ENCODE results near the gene METTL25B.
A peak's percentile ranks its signal among the peaks of the same experiment; 100 is the strongest.

Gene METTL25B

DNA sequence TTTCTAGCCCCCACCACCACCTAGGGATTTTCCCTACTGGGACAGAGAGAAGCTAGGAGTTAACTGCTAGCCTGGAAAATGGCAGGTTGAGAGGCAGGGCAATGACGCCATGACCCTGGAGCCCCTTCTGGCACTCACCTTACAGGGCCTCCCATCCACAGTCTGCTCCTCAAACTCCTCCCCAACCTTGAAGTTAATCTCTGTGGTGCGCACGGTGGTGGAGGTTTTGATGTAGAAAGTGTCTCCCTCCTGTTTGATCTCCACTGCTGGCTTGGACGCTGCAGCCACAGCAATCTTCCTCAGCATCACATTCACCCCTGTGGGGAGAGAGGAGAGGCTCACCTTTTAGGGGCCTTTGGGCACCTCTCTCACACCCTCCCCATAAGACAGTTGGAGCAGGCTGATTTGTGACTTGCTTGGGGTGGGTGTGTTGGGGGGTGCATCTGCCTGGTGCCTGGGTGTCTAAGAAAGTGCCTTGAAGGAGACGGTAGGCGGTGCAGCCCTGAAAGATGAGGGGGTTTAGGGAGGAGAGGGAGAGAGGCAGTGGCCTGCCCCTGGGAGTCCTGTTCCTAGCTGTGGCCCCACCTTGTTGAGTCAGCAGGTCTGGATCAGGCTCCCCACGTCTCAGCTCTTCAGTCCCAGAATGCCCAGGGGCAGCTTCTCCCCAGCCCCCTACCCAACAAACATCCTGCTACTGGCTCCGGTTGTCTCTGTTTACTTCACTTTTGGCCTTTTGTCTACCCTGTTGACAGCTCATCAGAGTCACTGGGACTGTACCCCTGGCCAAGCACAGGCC is 27.3 kb upstream of the METTL25B start:
- FAIRE-seq = no peak
- no peak for DNase-seq (ENCODE audit: low spot score)

DNA sequence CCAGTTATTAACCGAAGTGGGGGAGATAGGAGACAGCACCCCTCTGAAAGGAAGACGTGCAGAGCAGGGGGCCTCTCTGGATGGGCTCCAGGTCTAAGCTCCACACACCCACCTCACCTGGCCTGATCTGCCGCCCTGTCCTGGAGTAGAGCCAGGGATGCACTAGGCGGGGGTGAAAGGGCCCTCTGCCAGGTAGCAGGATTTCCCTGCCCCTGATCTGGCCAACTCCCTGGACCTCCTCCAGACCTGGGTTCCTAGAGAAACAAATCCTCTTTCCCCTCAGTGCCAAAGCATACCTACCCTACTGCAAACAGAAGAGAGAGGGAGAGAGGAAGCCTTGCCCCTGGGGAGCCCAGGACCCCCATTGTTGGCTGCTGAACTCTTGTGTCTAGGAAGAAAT is 24.9 kb upstream of the METTL25B start:
- DNase-seq (ENCODE audit: low spot score) = no peak
- no peak for FAIRE-seq

GRCh38 chr1:156703741-156704140 is 24.5 kb upstream of the METTL25B start:
- FAIRE-seq (no peak), DNase-seq (ENCODE audit: low spot score) (no peak)

DNA sequence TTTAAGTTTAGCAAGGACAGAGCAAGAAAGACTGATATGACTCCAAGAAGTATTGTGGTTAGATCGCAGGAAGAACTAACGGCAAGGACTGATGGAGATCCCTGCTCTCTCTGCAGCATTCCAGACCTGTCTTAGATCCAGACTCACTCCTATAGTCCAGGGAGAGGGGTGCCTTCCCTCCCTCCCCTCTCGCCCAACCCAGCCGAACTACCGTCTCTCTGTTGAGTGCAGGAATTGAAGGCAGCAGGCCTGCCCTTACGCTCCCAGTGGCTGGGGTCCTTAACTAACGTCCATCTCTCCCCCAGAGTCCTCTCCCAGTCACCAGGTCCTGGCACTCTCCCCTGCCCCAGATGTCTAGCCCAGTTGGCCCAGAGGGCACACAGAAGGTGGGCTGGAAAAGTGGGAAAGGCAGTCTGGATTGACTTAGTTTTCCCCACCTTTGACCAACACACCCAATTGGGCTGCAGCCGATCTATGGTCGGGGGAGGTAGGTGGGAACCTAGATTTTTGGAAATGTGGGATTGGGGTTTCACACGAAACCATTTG is 24.0 kb upstream of the METTL25B start:
- DNase-seq (ENCODE audit: low spot score) (no peak), FAIRE-seq (peak; percentile 13)

GRCh38 chr1:156704930-156705320 is 23.3 kb upstream of the METTL25B start:
- DNase-seq (ENCODE audit: low spot score) (peak; percentile 85), FAIRE-seq (no peak)

GRCh38 chr1:156705321-156705917 is 22.9 kb upstream of the METTL25B start, which contains the start of gene CRABP2:
CRABP2 (minus strand) TSS chr1:156705583; CDS start chr1:156705446, 137 bp downstream.
- DNase-seq (ENCODE audit: low spot score) (no peak), FAIRE-seq (no peak)

DNA sequence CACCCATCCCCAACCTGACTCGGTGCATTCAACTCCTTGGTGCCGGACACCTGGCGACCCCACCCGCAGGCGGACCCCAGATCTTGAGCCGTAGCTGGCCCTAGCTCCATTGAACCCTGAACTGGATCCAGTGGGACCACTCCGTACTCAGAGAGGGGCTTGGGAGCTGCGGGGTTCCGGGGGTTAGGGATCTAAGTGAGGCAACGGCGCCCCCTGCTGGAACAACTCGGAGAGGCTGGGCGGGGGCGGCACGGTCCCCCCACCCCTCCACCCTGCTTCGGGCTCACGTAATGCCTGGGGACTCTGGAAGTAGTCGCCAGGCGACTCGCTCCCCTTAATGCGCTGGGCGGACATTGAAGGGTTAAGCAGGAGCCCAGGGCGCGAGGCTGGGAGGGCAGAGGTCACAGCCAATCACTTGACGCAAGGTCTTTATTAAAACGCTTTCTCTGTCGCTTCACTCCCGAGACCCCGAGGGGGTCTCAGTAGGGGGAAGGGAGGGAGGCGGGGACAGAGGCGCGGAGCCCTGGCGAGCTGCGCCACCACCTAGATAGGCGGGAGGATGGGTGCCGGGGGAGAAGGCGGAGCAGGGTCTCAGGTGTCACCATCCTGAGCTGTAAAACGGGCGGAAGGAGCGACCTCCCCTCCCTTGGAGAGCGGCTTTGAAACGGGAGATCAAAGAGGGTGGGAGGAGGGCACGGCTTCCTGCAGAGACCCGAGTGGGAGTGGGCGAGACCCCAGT is 22.2 kb upstream of the METTL25B start:
- FAIRE-seq (no peak), DNase-seq (ENCODE audit: low spot score) (peak; percentile 64)

- no peak for FAIRE-seq
- no peak for DNase-seq (ENCODE audit: low spot score)
Measured at GRCh38 chr1:156706657-156707416, 21.4 kb upstream of the METTL25B start.

GRCh38 chr1:156707417-156708217 is 20.7 kb upstream of the METTL25B start:
- FAIRE-seq (peak; percentile 48), DNase-seq (ENCODE audit: low spot score) (no peak)

DNA sequence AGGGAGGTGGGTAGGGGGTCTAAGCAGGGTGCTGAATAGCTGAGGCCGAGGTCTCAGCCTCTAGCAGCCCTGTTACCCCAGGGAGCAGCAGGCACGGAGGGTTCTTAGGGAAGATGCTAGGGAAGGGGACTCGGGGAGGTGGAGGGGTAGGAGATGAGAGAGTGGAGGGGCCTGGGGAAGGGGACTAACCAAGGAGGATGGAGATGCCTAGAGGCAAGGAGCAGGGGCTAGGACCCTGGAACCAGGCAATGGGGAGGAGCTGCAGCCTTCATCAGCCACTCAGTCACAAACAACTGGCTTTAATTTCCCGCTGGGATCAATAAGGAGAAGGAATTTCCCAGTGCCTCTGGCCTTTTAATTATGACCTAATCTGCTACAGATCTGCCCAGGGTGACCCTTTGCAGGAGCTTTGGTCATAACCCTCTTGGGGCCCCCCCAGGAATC is 20.0 kb upstream of the METTL25B start:
- FAIRE-seq = no peak
- no peak for DNase-seq (ENCODE audit: low spot score)

- FAIRE-seq (no peak), DNase-seq (ENCODE audit: low spot score) (no peak)
Measured at GRCh38 chr1:156709031-156709430, 19.2 kb upstream of the METTL25B start.

DNA sequence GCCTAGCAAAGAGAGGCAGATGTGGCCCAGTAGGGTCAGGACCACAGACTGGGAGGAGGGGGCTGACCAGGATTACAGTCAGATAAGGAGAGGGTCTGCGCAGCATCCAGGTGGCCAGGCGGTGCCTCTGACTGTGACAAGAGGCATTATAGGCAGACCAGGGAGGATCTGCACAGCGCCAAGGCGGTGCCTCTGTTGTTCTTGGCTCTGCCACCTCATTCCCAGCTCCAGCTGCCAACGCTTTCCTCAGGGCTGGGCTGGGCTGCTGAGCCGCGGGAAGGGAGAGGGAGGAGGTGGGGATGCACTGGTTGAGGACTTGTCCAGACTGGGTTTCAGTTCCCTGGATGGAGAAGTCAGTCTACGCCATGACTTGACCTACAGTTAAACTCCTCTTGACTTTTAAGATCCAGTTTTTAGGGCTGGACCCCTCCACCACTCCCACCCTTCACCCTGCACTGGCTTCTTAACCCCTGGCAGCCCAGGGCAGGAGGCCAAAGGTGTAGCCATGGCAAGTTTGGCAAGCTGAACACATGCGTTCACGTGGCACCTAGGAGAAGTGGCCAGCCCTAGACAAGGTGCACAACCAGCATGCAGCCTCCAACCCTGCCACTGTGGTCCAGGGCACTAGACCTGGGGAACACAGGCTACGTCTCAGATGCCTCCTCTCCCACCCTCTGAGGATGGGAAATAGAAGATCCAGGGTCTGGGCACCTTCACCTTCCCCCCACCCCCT is 18.3 kb upstream of the METTL25B start:
- FAIRE-seq = no peak
- DNase-seq (ENCODE audit: low spot score) = peak; percentile 63

GRCh38 chr1:156711011-156711817 is 17.1 kb upstream of the METTL25B start:
- DNase-seq (ENCODE audit: low spot score) = no peak
- no peak for FAIRE-seq

- DNase-seq (ENCODE audit: low spot score) (no peak), FAIRE-seq (no peak)
Measured at GRCh38 chr1:156712626-156713025, 15.6 kb upstream of the METTL25B start.

- FAIRE-seq (no peak), DNase-seq (ENCODE audit: low spot score) (no peak)
Measured at GRCh38 chr1:156714830-156715229, 13.4 kb upstream of the METTL25B start.

GRCh38 chr1:156717351-156717750 is 10.9 kb upstream of the METTL25B start:
- FAIRE-seq (no peak), DNase-seq (ENCODE audit: low spot score) (no peak)

GRCh38 chr1:156721131-156721530 is 7.1 kb upstream of the METTL25B start:
- FAIRE-seq (no peak), DNase-seq (ENCODE audit: low spot score) (no peak)

GRCh38 chr1:156721535-156721934 is 6.7 kb upstream of the METTL25B start:
- DNase-seq (ENCODE audit: low spot score) = no peak
- FAIRE-seq = no peak
